Panc1 (cell line): ENCODE data around the gene EIF2AK2. TPM values are rescaled to one million over a fixed set of nuclear protein-coding genes. Genes with fewer than 3 reads are reported as not detected.
"Not testable (repeated sequence)": the region's sequence is repeated elsewhere in the genome, so short reads cannot be mapped to it uniquely, and the experiment has no call there.

Experiments
- ATAC-seq: fragments of 200-7000 bp; cut with Tn5 transposase; 2 replicates; pipeline ENCODE4 v1.9.1; 2020; ENCODE audit warnings: mild to moderate bottlenecking, moderate library complexity
- BruUV-seq: library from RNA; stranded (reverse); fragments of 400-500 nt; replicated peaks from 2 replicates; lab custom pipeline; 2021; lab: Mats Ljungman, UMichigan
- CTCF ChIA-PET: fragments of 300-600 bp; sonication (Branson Sonifier 250); formaldehyde crosslinking; loops from one replicate; lab custom pipeline; 2022; ENCODE audit warnings: antibody characterized with exemption; lab: Charles Lee
- POLR2A ChIA-PET: fragments of 300-600 bp; sonication (Branson Sonifier 250); formaldehyde crosslinking; loops from one replicate; lab custom pipeline; 2022; ENCODE audit warnings: antibody characterized with exemption; lab: Charles Lee
- DNase-seq: peaks from one replicate; pipeline ENCODE4 v3.0.0-alpha.2; 2010; ENCODE audit warnings: low read depth, low spot score
- H3K27ac ChIP-seq: 2 replicates; pipeline ENCODE4 v1.5.1; 2011; ENCODE audit warnings: mild to moderate bottlenecking, low read length, inconsistent platforms
- H3K27me3 ChIP-seq: fragments of 200-500 bp; sonication (Bioruptor generic); 2 replicates; pipeline ENCODE4 v1.6.0; 2014; ENCODE audit warnings: low read length, inconsistent platforms; ENCODE audit not compliant: control insufficient read depth, insufficient read depth
- H3K36me3 ChIP-seq: fragments of 200-500 bp; sonication (Bioruptor generic); 2 replicates; pipeline ENCODE4 v1.5.1; 2014; ENCODE audit warnings: inconsistent platforms, mild to moderate bottlenecking, low read length, moderate library complexity; ENCODE audit not compliant: control insufficient read depth, insufficient read depth
- H3K4me1 ChIP-seq: 2 replicates; pipeline ENCODE4 v1.5.1; 2011; ENCODE audit warnings: inconsistent platforms, mild to moderate bottlenecking, low read length, moderate library complexity; ENCODE audit not compliant: control insufficient read depth, insufficient read depth
- H3K4me3 ChIP-seq, 2 experiments: 2 replicates each; pipeline ENCODE4 v1.5.1; 2011 to 2012; ENCODE audit warnings: low read depth in 2 of 2, low read length in 2 of 2, mild to moderate bottlenecking in 2 of 2, inconsistent platforms in 1 of 2, moderate library complexity in 1 of 2
- H3K9me3 ChIP-seq: fragments of 200-500 bp; sonication (Bioruptor generic); 2 replicates; pipeline ENCODE4 v1.5.1; 2014; ENCODE audit warnings: low read depth, mild to moderate bottlenecking, inconsistent platforms, low read length, moderate library complexity; ENCODE audit not compliant: control insufficient read depth, insufficient read depth
- POLR2AphosphoS5 ChIP-seq: IDR thresholded peaks from 2 replicates; pipeline ENCODE4 v1.6.1; 2012; ENCODE audit warnings: mild to moderate bottlenecking, low read depth, low read length, moderate library complexity
- SIN3A ChIP-seq: IDR thresholded peaks from 2 replicates; pipeline ENCODE4 v1.6.1; 2012; ENCODE audit warnings: low read depth, mild to moderate bottlenecking, low read length, moderate library complexity, borderline replicate concordance; ENCODE audit not compliant: insufficient read depth
- TCF7L2 ChIP-seq: IDR thresholded peaks from 2 replicates; pipeline ENCODE4 v1.6.1; 2011; ENCODE audit warnings: mild to moderate bottlenecking, low read depth, low read length, inconsistent platforms
- in situ Hi-C: cut with HindIII; loops from 2 replicates; pipeline ENCODE4 v1.10.0; 2016; ENCODE audit warnings: low sequenced_read_pairs, low pct_unique_long_range_greater_than_20kb
- intact Hi-C: fragments of 100-400 bp; cut with micrococcal nuclease; formaldehyde crosslinking; loops from one replicate; pipeline ENCODE4 v1.10.0; 2022; ENCODE audit not compliant: unreplicated experiment
- total RNA-seq: library from RNA; stranded (reverse); gene quantifications from one replicate; pipeline ENCODE4 v1.2.1, GENCODE V29; 2021; ENCODE audit not compliant: unreplicated experiment
- TF ChIP-seq, protein P1 (sequence below): fragments of 450-650 bp; IDR thresholded peaks from 2 replicates; pipeline ENCODE4 v1.5.1; 2017; ENCODE audit warnings: mild to moderate bottlenecking
- TF ChIP-seq, protein P2 (sequence below), 2 experiments: IDR thresholded peaks; 2 replicates each; pipeline ENCODE4 v1.6.1; 2011 to 2012; ENCODE audit warnings: low read depth in 2 of 2, control low read depth in 1 of 2, low read length in 1 of 2, mild to moderate bottlenecking in 1 of 2, moderate library complexity in 1 of 2; ENCODE audit not compliant: insufficient read depth in 1 of 2

The EIF2AK2 gene
- total RNA-seq, 1 experiment from 2014 or later = 44.3 TPM

GRCh38 chr2:37198681-37199065, 41.9 kb upstream of the EIF2AK2 start:
- no peak for ATAC-seq

DNA sequence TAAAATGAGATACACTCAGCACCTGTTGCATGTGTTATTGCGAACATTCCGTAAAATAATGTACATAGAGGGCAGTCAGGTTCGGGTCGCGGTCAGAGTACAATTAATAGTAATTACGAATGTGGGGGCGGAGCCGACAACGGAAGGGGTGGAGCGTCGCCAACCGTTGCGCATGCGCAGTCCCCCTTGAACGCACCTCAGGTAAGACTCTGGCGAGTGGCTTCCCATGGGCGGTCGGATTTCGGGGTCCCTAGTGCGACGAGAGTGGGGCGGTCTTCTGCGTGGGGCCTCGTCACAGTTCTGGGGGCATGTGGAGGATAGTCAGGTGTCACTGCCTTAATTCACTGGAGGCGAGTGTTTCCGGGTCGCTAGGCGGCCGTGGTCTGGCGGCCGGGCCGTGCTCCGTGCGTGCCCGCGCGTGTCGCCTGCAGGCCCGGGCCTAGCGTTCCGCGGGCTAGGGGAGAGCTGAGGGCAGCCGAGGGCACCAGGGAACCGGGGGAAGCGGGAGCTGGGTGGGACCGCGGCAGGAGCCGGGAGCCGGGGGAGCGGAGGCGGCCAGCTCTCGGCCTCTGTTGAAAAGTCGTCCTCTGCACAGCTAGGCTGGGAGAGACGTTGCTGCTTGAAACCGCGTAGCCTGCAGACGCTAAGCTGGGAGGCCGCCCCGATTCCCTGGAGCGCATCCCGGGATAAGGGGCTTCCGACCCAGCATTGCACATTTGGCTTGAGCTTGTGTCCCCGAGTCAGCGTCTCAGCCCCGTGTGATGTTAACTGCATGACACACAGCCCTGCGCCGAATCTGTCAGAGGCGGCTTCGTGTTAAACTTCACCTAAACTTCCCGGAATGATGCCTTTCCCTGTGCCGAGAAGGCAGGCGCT, 39.8 kb upstream of the EIF2AK2 start, which contains the start of gene CEBPZOS:
CEBPZOS (plus strand) TSS at position 177 of the 876 bp plus-strand sequence. CDS start 3,209 bp downstream, outside the sequence.
- ATAC-seq (peak; percentile 91), DNase-seq (peak; percentile 65)
- ChIA-PET CTCF (no interaction called here), POLR2A (no interaction called here)
- TF ChIP-seq TCF7L2 (0 out of 2 replicates have a peak, but pooled peaks have one; percentile 15), POLR2AphosphoS5 (peak; percentile 92), SIN3A (no peak)
- TF ChIP-seq, protein P1, sequence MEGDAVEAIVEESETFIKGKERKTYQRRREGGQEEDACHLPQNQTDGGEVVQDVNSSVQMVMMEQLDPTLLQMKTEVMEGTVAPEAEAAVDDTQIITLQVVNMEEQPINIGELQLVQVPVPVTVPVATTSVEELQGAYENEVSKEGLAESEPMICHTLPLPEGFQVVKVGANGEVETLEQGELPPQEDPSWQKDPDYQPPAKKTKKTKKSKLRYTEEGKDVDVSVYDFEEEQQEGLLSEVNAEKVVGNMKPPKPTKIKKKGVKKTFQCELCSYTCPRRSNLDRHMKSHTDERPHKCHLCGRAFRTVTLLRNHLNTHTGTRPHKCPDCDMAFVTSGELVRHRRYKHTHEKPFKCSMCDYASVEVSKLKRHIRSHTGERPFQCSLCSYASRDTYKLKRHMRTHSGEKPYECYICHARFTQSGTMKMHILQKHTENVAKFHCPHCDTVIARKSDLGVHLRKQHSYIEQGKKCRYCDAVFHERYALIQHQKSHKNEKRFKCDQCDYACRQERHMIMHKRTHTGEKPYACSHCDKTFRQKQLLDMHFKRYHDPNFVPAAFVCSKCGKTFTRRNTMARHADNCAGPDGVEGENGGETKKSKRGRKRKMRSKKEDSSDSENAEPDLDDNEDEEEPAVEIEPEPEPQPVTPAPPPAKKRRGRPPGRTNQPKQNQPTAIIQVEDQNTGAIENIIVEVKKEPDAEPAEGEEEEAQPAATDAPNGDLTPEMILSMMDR = no peak
- TF ChIP-seq, protein P2, sequence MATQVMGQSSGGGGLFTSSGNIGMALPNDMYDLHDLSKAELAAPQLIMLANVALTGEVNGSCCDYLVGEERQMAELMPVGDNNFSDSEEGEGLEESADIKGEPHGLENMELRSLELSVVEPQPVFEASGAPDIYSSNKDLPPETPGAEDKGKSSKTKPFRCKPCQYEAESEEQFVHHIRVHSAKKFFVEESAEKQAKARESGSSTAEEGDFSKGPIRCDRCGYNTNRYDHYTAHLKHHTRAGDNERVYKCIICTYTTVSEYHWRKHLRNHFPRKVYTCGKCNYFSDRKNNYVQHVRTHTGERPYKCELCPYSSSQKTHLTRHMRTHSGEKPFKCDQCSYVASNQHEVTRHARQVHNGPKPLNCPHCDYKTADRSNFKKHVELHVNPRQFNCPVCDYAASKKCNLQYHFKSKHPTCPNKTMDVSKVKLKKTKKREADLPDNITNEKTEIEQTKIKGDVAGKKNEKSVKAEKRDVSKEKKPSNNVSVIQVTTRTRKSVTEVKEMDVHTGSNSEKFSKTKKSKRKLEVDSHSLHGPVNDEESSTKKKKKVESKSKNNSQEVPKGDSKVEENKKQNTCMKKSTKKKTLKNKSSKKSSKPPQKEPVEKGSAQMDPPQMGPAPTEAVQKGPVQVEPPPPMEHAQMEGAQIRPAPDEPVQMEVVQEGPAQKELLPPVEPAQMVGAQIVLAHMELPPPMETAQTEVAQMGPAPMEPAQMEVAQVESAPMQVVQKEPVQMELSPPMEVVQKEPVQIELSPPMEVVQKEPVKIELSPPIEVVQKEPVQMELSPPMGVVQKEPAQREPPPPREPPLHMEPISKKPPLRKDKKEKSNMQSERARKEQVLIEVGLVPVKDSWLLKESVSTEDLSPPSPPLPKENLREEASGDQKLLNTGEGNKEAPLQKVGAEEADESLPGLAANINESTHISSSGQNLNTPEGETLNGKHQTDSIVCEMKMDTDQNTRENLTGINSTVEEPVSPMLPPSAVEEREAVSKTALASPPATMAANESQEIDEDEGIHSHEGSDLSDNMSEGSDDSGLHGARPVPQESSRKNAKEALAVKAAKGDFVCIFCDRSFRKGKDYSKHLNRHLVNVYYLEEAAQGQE (IDR thresholded peaks at IDR 0.05; ENCODE audit: insufficient read depth in 1 of 2, low read depth in 2 of 2, low read length in 1 of 2) = no peak
- peak within 1 kb of the TSS; percentile 97 for H3K27ac ChIP-seq
- no peaks in the 10 kb centered on the region for H3K27me3 ChIP-seq
- in situ Hi-C loops = no loop called here
- intact Hi-C loops = no loop called here
- H3K4me1 ChIP-seq = no peaks in the 10 kb centered on the region
- no peaks in the 10 kb centered on the region for H3K9me3 ChIP-seq
- H3K4me3 ChIP-seq = peak within 1 kb of the TSS; percentile 75 to 77
- H3K36me3 ChIP-seq = peaks cover 7% of the 10 kb centered on the region
- BruUV-seq = no TSS peak

More at GRCh38 chr2:37198681-37199065, 41.9 kb upstream of the EIF2AK2 start:
- Histone ChIP-seq H3K4me3 (no peak overlapping the region), H3K4me1 (no peaks in the 10 kb centered on the region), H3K27me3 (no peaks in the 10 kb centered on the region), H3K36me3 (peaks cover 21% of the 10 kb centered on the region), H3K9me3 (peaks cover 1% of the 10 kb centered on the region; the same call in 1 of the 2 replicates), H3K27ac (no peak overlapping the region)
- ChIA-PET POLR2A (no interaction called here), CTCF (no interaction called here)
- in situ Hi-C loops (no loop called here), intact Hi-C loops (no loop called here)
- TF ChIP-seq TCF7L2 = no peak
- TF ChIP-seq, protein P2 (IDR thresholded peaks at IDR 0.05; ENCODE audit: insufficient read depth in 1 of 2, low read depth in 2 of 2, low read length in 1 of 2) = no peak
- TF ChIP-seq SIN3A = no peak
- no peak for TF ChIP-seq POLR2AphosphoS5
- TF ChIP-seq, protein P1 = no peak
- no TSS peak for BruUV-seq
- no peak for DNase-seq

DNA sequence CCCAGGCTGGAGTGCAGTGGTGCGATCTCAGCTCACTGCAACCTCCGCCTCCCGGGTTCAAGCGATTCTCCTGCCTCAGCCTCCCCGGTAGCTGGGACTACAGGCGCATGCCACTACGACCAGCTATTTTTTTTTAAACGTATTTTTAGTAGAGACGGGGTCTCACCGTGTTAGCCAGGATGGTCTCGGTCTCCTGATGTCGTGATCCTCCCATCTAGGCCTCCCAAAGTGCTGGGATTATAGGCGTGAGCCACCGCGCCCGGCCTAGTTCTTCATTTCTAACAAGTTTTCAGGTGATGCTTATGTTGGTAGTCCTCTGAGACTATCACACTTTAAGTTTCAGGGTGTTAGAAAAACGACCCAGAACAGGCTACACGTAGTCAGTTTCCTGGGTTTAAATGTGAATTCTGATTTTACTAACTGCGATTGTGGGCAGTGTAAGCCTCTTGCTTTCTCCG, 39.1 kb upstream of the EIF2AK2 start:
- BruUV-seq, intact Hi-C loops: not testable (repeated sequence)
- peak overlapping the region; percentile 97 for H3K27ac ChIP-seq

More for the DNA sequence above, 39.1 kb upstream of the EIF2AK2 start:
- H3K4me3 ChIP-seq = peak overlapping the region; percentile 75 to 77
- POLR2A ChIA-PET, in situ Hi-C loops, DNase-seq, ATAC-seq, H3K27me3 ChIP-seq, H3K36me3 ChIP-seq, H3K4me1 ChIP-seq, CTCF ChIA-PET, H3K9me3 ChIP-seq: not testable (repeated sequence)
